GM12892 (cell line): Measurements from ENCODE around the gene MAGI3.
"Not testable (repeated sequence)": the region's sequence is repeated elsewhere in the genome, so short reads cannot be mapped to it uniquely, and the experiment has no call there.

Experiments
- DNase-seq: peaks from one replicate; pipeline ENCODE4 v3.0.0; 2011; ENCODE audit not compliant: insufficient read length
- FAIRE-seq: peaks from 2 replicates; lab custom pipeline; 2011; peaks lifted over from hg19 to GRCh38; lab: Jason Lieb, UNC
- POLR2A ChIP-seq: IDR thresholded peaks from 2 replicates; pipeline ENCODE4 v1.6.1; 2011; ENCODE audit warnings: low read depth, low read length, control low read depth
- POLR2AphosphoS5 ChIP-seq: IDR thresholded peaks from 2 replicates; pipeline ENCODE4 v1.6.1; 2011; ENCODE audit warnings: low read depth, low read length, control low read depth
- TAF1 ChIP-seq: IDR thresholded peaks from 2 replicates; pipeline ENCODE4 v1.6.1; 2011; ENCODE audit warnings: low read depth, mild to moderate bottlenecking, control low read depth, low read length, borderline replicate concordance

The MAGI3 gene

GRCh38 chr1:113701429-113701828, 311.1 kb downstream of the MAGI3 start:
- TF ChIP-seq TAF1, result no peak
- TF ChIP-seq POLR2A, result no peak
- no peak for TF ChIP-seq POLR2AphosphoS5
- DNase-seq (no peak), FAIRE-seq (no peak)

GRCh38 chr1:113714606-113715269, 324.4 kb downstream of the MAGI3 start:
- DNase-seq (no peak), FAIRE-seq (no peak)
- TF ChIP-seq TAF1 (no peak), POLR2AphosphoS5 (no peak), POLR2A (no peak)

- not testable (repeated sequence) for DNase-seq, FAIRE-seq
Measured at GRCh38 chr1:113717506-113717905, 327.2 kb downstream of the MAGI3 start.

GRCh38 chr1:113718621-113719020, 328.3 kb downstream of the MAGI3 start:
- not testable (repeated sequence) for DNase-seq, FAIRE-seq

GRCh38 chr1:113721010-113721409, 330.7 kb downstream of the MAGI3 start:
- FAIRE-seq, result no peak
- DNase-seq, result no peak
- TF ChIP-seq TAF1, result no peak
- TF ChIP-seq POLR2AphosphoS5, result no peak
- TF ChIP-seq POLR2A, result no peak

GRCh38 chr1:113732802-113733201, 342.5 kb downstream of the MAGI3 start:
- DNase-seq (no peak), FAIRE-seq (no peak)
- TF ChIP-seq POLR2AphosphoS5, result no peak
- TF ChIP-seq POLR2A, result no peak
- TF ChIP-seq TAF1, result no peak

- no peak for FAIRE-seq
Measured at GRCh38 chr1:113734357-113735055, 344.2 kb downstream of the MAGI3 start.

More at GRCh38 chr1:113734357-113735055, 344.2 kb downstream of the MAGI3 start:
- TF ChIP-seq POLR2AphosphoS5 (no peak), POLR2A (no peak), TAF1 (no peak)
- no peak for DNase-seq
